NAMALWA (cell line): ENCODE data around the gene GRID1.

Experiments used
- DNase-seq: peaks from one replicate; pipeline ENCODE4 v3.0.0-alpha.2; 2015; ENCODE audit warnings: low spot score

Gene GRID1

DNA sequence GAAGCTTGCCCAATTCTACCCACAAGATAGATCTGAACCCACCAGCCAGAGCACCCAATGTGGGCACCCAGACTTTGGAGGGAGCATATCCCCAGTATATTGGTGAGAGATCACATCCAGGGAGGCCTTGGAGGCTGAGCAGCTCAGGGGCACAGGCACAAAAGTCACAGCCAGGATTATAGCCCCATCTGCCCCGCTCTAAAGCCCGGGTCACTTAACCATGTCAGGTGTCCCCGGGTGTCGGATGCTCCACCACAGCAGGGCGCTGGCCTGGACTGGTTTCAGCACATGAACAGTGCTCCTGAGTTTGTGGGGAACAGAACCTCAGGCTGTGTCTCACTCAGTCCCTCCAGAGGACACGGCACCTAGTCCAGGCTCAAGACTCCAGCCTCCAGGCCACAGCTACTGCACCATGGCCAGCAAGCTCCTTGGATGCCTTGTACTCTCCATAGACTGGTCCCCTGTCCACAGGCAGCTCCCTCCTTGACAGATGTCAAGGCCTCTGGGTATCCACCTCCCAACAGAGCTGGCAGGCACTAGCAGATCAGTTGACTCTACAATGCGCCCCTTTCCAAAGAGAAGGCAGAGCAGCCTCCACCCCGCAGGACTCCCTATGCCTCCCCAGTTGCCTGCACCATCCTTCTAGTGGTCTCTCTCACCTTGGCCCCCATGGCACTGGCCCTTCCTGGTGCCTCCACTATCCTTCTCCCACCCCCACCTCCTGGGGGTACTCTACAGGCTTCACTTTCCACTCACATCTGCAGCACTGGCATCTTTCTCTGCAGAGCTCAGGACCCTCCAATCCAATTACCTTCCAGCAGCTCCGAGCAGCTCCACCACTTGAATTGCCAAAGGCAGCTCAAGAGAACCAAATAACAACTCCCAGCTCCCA, 306.0 kb downstream of the GRID1 start:
- no peak for DNase-seq

- DNase-seq: no peak
These were observed 306.7 kb downstream of the GRID1 start for GRCh38 chr10:86059892-86060291.

GRCh38 chr10:86058964-86059363, 307.6 kb downstream of the GRID1 start:
- no peak for DNase-seq

- DNase-seq: no peak
These were observed 308.9 kb downstream of the GRID1 start for GRCh38 chr10:86057708-86058107.

DNA sequence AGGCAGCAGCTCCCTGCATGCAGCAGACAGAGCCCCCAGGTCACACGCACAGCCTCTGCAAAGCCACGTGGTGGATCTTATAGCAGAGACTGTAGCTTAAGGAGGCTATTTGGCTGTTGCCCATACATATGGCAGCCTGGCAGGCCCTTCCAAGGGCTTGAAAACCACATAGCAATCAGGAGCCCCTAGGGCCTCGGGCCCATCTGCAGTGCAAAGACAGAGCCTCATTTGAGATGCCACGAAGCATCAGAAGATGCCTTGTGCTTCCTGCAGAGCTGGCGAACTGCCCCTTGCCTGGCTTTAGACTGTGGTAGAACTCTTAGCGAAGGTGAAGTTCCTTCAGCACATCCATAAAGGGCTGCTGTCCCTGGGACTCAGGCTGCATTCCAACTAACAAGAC, 309.9 kb downstream of the GRID1 start:
- no peak for DNase-seq

DNA sequence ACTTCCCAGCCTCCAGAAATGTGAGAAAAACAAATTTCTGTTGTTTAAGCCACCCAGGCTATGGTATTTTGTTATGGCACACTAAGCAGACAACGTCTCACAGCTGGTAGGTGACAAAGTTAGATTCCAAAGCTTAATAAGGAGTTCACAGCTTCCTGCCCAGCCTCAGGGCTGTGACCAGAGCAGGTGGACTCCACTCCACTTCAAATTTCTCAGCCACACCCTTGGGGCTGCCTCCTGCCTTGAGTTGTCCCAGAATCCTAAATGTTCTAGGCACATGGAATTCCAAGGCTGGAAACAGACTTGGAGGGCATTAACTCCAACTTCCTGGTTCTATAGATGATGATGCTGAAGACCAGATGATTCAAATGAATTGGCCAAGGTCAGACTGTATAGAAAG, 310.7 kb downstream of the GRID1 start:
- no peak for DNase-seq

DNA sequence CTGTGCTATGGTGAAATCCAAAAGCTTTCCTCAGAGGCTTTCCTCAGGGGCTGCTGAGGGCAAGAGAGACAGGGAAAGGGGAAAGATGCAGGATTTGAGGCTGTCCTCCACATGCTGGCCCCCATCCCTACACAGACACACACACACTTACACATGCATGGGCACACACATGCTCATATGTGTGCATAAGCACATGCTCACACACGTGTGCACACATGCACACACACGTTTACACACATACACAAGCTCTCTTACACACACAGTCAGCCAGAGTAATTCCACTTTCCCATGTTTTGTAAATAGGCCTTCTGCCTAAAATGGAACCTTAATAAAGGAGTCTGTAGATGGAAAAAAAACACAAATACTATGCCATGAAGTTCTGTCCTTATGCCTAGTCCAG, 312.9 kb downstream of the GRID1 start:
- DNase-seq: no peak

DNA sequence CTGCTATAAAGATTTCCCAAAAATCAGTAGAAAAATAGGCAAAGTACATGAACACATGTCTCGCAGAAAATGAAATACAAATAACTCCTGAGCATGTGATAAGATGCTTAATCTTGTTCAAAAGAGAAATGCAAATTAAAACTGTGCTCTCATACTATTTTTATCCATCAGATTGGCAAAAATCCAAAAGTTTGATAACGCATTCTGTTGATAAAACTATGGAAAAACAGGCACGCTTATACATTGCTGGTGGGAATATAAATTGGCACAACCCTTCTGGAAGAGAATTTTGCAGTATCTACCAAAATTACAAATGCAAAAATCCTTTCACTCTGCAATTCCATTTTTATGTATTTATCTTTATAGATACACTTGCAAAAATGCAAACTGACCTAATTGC, 315.0 kb downstream of the GRID1 start:
- no peak for DNase-seq

- DNase-seq: no peak
These were observed 317.2 kb downstream of the GRID1 start for GRCh38 chr10:86049442-86049841.

- no peak for DNase-seq
These were observed 317.6 kb downstream of the GRID1 start for GRCh38 chr10:86048973-86049372.

DNA sequence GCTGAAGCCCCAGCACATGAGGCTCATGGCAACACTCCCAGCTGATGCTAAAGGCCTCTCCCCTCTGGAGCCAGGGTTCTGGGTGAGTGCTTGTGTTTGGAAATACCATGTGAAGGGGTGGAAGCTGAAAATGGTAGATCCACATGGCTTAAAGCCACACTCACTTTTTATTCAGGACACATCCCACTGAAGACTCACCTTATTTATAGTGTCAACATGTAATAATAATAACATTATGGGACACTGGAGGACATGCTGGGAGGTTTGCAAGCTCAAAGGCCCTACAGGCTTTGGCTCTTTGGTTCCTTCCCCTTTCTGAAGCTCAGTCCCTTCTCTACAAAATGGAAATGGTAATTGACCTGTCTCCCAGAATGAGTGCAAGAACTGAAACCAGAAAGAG, 318.0 kb downstream of the GRID1 start:
- DNase-seq: no peak

DNA sequence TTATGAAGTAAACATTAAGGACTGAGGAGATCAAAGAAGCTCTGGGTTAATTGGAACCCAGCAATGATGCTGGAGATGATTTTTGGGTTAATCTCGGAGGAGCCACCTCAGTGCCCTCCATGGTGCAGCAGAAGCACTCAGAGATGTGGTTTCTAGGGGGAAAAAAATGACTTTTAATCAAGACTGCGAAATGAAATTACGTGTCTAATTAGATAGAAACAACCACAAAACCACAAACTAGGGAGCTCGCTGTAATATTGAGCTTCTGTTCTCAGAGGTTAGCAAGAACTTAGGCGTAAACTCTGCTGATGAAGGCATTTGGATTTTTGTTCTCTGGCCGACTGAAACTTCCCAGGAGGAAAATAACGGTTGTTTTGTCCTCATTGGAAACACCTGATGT, 319.0 kb downstream of the GRID1 start:
- no peak for DNase-seq

- no peak for DNase-seq
These were observed 319.6 kb downstream of the GRID1 start for GRCh38 chr10:86046845-86047460.

- no peak for DNase-seq
These were observed 320.7 kb downstream of the GRID1 start for GRCh38 chr10:86045896-86046295.

GRCh38 chr10:86044029-86044428, 322.6 kb downstream of the GRID1 start:
- no peak for DNase-seq

DNA sequence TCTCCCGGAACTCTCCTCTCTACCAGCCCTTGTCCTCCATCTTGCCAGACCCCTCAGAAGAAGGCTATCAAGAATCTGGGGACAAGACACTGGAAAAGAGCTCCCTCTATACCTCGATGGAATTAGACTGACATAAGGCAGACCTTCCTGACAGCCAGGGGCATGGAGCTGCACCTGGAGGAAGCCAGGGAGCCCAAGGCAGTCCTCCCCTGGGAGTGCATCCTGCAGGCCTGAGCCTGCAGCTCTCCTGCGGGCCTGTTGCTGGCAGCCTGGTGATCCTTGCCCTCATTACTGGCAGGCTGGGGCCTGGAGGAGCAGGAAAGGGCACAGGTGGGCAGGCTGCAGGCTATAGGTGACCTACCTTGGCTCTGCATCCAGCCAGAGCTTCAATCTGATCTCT, 323.4 kb downstream of the GRID1 start:
- no peak for DNase-seq

GRCh38 chr10:86042161-86042560, 324.4 kb downstream of the GRID1 start:
- DNase-seq: no peak

DNA sequence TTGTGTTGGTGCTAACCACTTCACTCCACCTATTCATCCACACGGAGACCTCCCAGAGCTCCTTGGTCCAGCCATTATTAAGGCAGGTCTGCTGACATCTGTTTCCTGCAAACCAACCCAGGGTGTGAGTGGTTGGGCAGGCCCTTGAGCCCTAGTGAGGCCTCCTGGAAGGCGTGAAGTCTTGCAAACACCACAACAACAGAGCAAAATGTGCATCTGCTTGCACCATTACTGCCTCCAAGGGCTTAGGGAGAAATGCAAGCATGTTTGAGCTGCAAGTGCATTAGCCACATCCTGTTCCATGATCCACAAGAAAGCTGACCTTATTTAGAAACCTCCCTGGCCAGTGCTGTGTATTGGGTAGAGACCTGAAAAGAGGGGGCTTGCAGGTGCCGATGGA, 325.5 kb downstream of the GRID1 start:
- DNase-seq: no peak

- DNase-seq: no peak
These were observed 328.2 kb downstream of the GRID1 start for GRCh38 chr10:86038371-86038770.

- no peak for DNase-seq
These were observed 329.5 kb downstream of the GRID1 start for GRCh38 chr10:86037096-86037495.

GRCh38 chr10:86036544-86036831, 330.1 kb downstream of the GRID1 start:
- no peak for DNase-seq

GRCh38 chr10:86035791-86036543, 330.6 kb downstream of the GRID1 start:
- no peak for DNase-seq

DNA sequence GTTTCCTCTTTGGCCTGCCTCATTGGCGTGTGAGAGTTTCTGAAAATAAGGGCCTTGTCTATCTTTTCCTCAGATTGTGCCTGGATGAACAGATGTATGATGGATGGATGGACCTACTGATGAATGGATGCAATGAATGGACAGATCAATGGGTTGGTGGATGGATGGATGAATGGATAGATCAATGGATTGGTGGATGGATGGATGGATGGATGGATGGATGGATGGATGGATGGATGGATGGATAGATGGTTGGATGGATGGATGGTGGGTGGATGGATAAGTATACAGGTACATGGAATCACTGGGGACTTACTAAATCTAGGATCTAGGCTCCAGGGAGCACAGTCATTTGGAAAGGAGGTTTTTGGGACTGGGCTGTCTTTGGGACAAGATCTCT, 331.9 kb downstream of the GRID1 start:
- DNase-seq: no peak
